Astrocyte of the cerebellum (primary cell): ENCODE results near the gene HADH.

Experiments used
- DNase-seq: peaks from one replicate; pipeline ENCODE4 v3.0.0-alpha.2; 2011; ENCODE audit warnings: low read depth
- H3K4me3 ChIP-seq: 2 replicates; pipeline ENCODE4 v1.5.1; 2011; ENCODE audit warnings: mild to moderate bottlenecking, low read depth, low read length, moderate library complexity
- in situ Hi-C: cut with HindIII; loops from 2 replicates; pipeline ENCODE4 v1.10.0; 2017; ENCODE audit warnings: low sequenced_read_pairs
- TF ChIP-seq, protein P1 (sequence below): IDR thresholded peaks from 2 replicates; pipeline ENCODE4 v1.5.1; 2012; ENCODE audit warnings: low read length, low read depth, moderate library complexity, mild to moderate bottlenecking; ENCODE audit errors: missing control alignments

HADH gene

GRCh38 chr4:108029731-108030130 is 40.0 kb downstream of the HADH start:
- TF ChIP-seq, protein P1, sequence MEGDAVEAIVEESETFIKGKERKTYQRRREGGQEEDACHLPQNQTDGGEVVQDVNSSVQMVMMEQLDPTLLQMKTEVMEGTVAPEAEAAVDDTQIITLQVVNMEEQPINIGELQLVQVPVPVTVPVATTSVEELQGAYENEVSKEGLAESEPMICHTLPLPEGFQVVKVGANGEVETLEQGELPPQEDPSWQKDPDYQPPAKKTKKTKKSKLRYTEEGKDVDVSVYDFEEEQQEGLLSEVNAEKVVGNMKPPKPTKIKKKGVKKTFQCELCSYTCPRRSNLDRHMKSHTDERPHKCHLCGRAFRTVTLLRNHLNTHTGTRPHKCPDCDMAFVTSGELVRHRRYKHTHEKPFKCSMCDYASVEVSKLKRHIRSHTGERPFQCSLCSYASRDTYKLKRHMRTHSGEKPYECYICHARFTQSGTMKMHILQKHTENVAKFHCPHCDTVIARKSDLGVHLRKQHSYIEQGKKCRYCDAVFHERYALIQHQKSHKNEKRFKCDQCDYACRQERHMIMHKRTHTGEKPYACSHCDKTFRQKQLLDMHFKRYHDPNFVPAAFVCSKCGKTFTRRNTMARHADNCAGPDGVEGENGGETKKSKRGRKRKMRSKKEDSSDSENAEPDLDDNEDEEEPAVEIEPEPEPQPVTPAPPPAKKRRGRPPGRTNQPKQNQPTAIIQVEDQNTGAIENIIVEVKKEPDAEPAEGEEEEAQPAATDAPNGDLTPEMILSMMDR = no peak
- no peak for DNase-seq
- in situ Hi-C loops = no loop called here
- no peak overlapping the region for H3K4me3 ChIP-seq

- H3K4me3 ChIP-seq = no peak overlapping the region
- TF ChIP-seq, protein P1 = peak; percentile 61
- in situ Hi-C loops = no loop called here
- DNase-seq = peak; percentile 50
Measured at GRCh38 chr4:108030332-108030731, 40.6 kb downstream of the HADH start.

GRCh38 chr4:108031427-108032083 is 41.9 kb downstream of the HADH start:
- H3K4me3 ChIP-seq = no peak overlapping the region
- no peak for DNase-seq
- TF ChIP-seq, protein P1 = no peak
- in situ Hi-C loops = no loop called here

DNA sequence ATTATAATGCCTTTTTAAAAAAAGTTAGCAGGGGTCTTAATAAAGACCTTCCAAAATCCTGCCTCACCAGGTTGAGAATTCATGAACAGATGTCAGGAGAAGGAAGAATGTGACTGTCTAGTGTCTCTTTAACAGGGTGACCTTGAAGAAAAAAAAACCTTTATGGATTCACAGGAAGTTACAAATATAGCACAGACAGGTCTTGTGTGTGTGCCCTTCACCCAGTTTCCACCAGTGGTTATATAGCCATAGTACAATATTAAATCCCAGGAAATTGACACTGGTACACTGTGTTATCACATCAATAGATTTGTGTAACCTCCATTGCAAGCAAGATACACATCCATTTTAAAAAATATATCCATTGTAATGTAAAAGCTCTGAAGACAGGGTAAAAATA is 43.7 kb downstream of the HADH start:
- no peak for DNase-seq
- TF ChIP-seq, protein P1 = no peak
- in situ Hi-C loops = no loop called here
- no peak overlapping the region for H3K4me3 ChIP-seq

- in situ Hi-C loops = no loop called here
- TF ChIP-seq, protein P1 = no peak
- no peak for DNase-seq
- H3K4me3 ChIP-seq = no peak overlapping the region
Measured at GRCh38 chr4:108034565-108034964, 44.9 kb downstream of the HADH start.

- TF ChIP-seq, protein P1 = no peak
- no peak overlapping the region for H3K4me3 ChIP-seq
- in situ Hi-C loops = no loop called here
- no peak for DNase-seq
Measured at GRCh38 chr4:108035691-108036090, 46.0 kb downstream of the HADH start.
